HepG2 (cell line): ENCODE data around the gene OVOL2. TPM values are rescaled to one million over a fixed set of nuclear protein-coding genes. Genes with fewer than 3 reads are reported as not detected.

Experiments used
- ATF5 ChIP-seq: sonication (generic); formaldehyde crosslinking; IDR thresholded peaks from 2 replicates; pipeline ENCODE4 v1.4.0; 2020; ENCODE audit warnings: mild to moderate bottlenecking, low read depth, missing genetic modification reagents
- DDIT3 ChIP-seq: sonication (generic); formaldehyde crosslinking; IDR thresholded peaks from 2 replicates; pipeline ENCODE4 v1.4.0; 2020; ENCODE audit warnings: mild to moderate bottlenecking, missing genetic modification reagents
- DNMT3B ChIP-seq: conservative IDR thresholded peaks from 2 replicates; pipeline ENCODE4 v1.6.1; 2016; ENCODE audit warnings: missing biosample characterization, control low read depth
- FOXM1 ChIP-seq: sonication (generic); formaldehyde crosslinking; IDR thresholded peaks from 2 replicates; pipeline ENCODE4 v1.5.0; 2020; ENCODE audit warnings: missing genetic modification reagents
- GABPA ChIP-seq, 2 experiments: IDR thresholded peaks; 2 replicates each; pipeline ENCODE4 v1.6.1; 2011 to 2016; ENCODE audit warnings: low read depth in 2 of 2, low read length in 1 of 2, missing biosample characterization in 1 of 2, missing genetic modification characterization in 1 of 2
- NR2F1 ChIP-seq, 2 experiments: fragments of 450-650 bp in 1 of 2; formaldehyde crosslinking in 1 of 2; IDR thresholded peaks; 2 replicates each; pipeline versions ENCODE4 v1.5.0 to v1.6.1; 2016 to 2020; ENCODE audit warnings: mild to moderate bottlenecking in 1 of 2, missing compliant biosample characterization in 1 of 2, missing genetic modification reagents in 1 of 2, moderate library complexity in 1 of 2
- PITX1 ChIP-seq: sonication (generic); formaldehyde crosslinking; IDR thresholded peaks from 2 replicates; pipeline ENCODE4 v1.5.1; 2020; ENCODE audit warnings: mild to moderate bottlenecking, missing genetic modification reagents
- POLR2A ChIP-seq, 2 experiments: IDR thresholded peaks; 2 replicates each; pipeline ENCODE4 v1.6.1; 2011; ENCODE audit warnings: low read depth in 2 of 2, low read length in 2 of 2, mild to moderate bottlenecking in 1 of 2, moderate library complexity in 1 of 2; ENCODE audit not compliant: insufficient read depth in 1 of 2
- POLR2AphosphoS2 ChIP-seq: IDR thresholded peaks from 2 replicates; pipeline ENCODE4 v1.6.1; 2011; ENCODE audit warnings: low read depth, low read length, improper control_type of control experiment
- RAD21 ChIP-seq: fragments of 450-650 bp; formaldehyde crosslinking; IDR thresholded peaks from 2 replicates; pipeline ENCODE4 v1.5.0; 2020; ENCODE audit warnings: mild to moderate bottlenecking
- RXRA ChIP-seq: sonication (generic); formaldehyde crosslinking; IDR thresholded peaks from 2 replicates; pipeline ENCODE4 v1.5.1; 2020; ENCODE audit warnings: missing genetic modification reagents
- TFDP1 ChIP-seq: IDR thresholded peaks from 2 replicates; pipeline ENCODE4 v1.6.1; 2016; ENCODE audit warnings: missing compliant biosample characterization, missing genetic modification reagents, borderline replicate concordance
- TFDP2 ChIP-seq: sonication (generic); formaldehyde crosslinking; IDR thresholded peaks from 2 replicates; pipeline ENCODE4 v1.4.0; 2020; ENCODE audit warnings: missing genetic modification reagents
- WIZ ChIP-seq: sonication (generic); formaldehyde crosslinking; IDR thresholded peaks from 2 replicates; pipeline ENCODE4 v1.5.1; 2020; ENCODE audit warnings: mild to moderate bottlenecking, missing genetic modification reagents
- ZBTB46 ChIP-seq: sonication (generic); formaldehyde crosslinking; IDR thresholded peaks from 2 replicates; pipeline ENCODE4 v1.4.0; 2020; ENCODE audit warnings: mild to moderate bottlenecking, missing genetic modification reagents, borderline replicate concordance
- ZFY ChIP-seq: sonication (generic); formaldehyde crosslinking; IDR thresholded peaks from 2 replicates; pipeline ENCODE4 v1.4.0; 2020; ENCODE audit warnings: missing genetic modification reagents
- ZKSCAN5 ChIP-seq: sonication (generic); formaldehyde crosslinking; IDR thresholded peaks from 2 replicates; pipeline ENCODE4 v1.5.1; 2020; ENCODE audit warnings: mild to moderate bottlenecking, missing genetic modification reagents
- ZNF256 ChIP-seq: sonication (generic); formaldehyde crosslinking; conservative IDR thresholded peaks from 2 replicates; pipeline ENCODE4 v1.4.0; 2020; ENCODE audit warnings: missing genetic modification reagents
- ZNF468 ChIP-seq: sonication (generic); formaldehyde crosslinking; IDR thresholded peaks from 2 replicates; pipeline ENCODE4 v1.8.0; 2022; ENCODE audit warnings: mild to moderate bottlenecking, moderate library complexity, missing genetic modification reagents
- ZNF546 ChIP-seq: sonication (generic); formaldehyde crosslinking; conservative IDR thresholded peaks from 2 replicates; pipeline ENCODE4 v1.8.1; 2023; ENCODE audit warnings: mild to moderate bottlenecking, missing genetic modification reagents
- ZNF576 ChIP-seq: sonication (generic); formaldehyde crosslinking; IDR thresholded peaks from 2 replicates; pipeline ENCODE4 v1.4.0; 2020; ENCODE audit warnings: mild to moderate bottlenecking, missing genetic modification reagents
- ZNF704 ChIP-seq: sonication (generic); formaldehyde crosslinking; IDR thresholded peaks from 2 replicates; pipeline ENCODE4 v1.8.1; 2023; ENCODE audit warnings: mild to moderate bottlenecking, inconsistent platforms, moderate library complexity, missing genetic modification reagents, borderline replicate concordance
- ZNF766 ChIP-seq: sonication (generic); formaldehyde crosslinking; IDR thresholded peaks from 2 replicates; pipeline ENCODE4 v1.5.0; 2020; ENCODE audit warnings: missing genetic modification reagents, borderline replicate concordance
- ZZZ3 ChIP-seq: sonication (generic); formaldehyde crosslinking; IDR thresholded peaks from 2 replicates; pipeline ENCODE4 v1.4.0; 2020; ENCODE audit warnings: missing genetic modification reagents, mild to moderate bottlenecking, borderline replicate concordance
- polyA plus RNA-seq, 8 experiments: library from polyadenylated mRNA; depleted of rRNA in 3 of 8; stranded (reverse) in 7 of 8; unstranded in 1 of 8; fragments of >200 nt; fragmentation: Illumina TruSeq in 4 of 8; extraction: Trizol in 4 of 8; gene quantifications; 2 replicates each; pipeline versions ENCODE4 v1.2.1 to v1.2.3, GENCODE V29; 2011 to 2016; ENCODE audit warnings: low read depth in 4 of 8, missing spikeins in 1 of 8, mixed read lengths in 1 of 8; ENCODE audit not compliant: insufficient read depth in 1 of 8
- total RNA-seq, 5 experiments: library from RNA; depleted of rRNA; stranded (reverse); fragments of >200 nt; fragmentation: Illumina TruSeq; extraction: Trizol; gene quantifications; 2 replicates each; pipeline ENCODE4 v1.2.3, GENCODE V29; 2016; ENCODE audit warnings: low read depth in 1 of 5

Gene OVOL2
- total and polyA plus RNA-seq, 2 of the 13 experiments (the other 11 are each of a cell fraction or from before 2014, with no cell fraction given): 0.20 to 0.31 TPM

- TF ChIP-seq POLR2A (IDR thresholded peaks at IDR 0.05; ENCODE audit: insufficient read depth in 1 of 2, low read depth in 2 of 2, low read length in 2 of 2): 0 out of 4 replicates have a peak, but pooled peaks of 1 of the 2 experiments have one; percentile 24
- TF ChIP-seq ZNF468: no peak
- TF ChIP-seq GABPA (IDR thresholded peaks at IDR 0.05; ENCODE audit: low read depth, low read length): no peak
- TF ChIP-seq GABPA (CRISPR knock-in tag; IDR thresholded peaks at IDR 0.05; ENCODE audit: low read depth): 0 out of 2 replicates have a peak, but pooled peaks have one; percentile 21
- TF ChIP-seq ZKSCAN5 (CRISPR knock-in tag): no peak
- no peak for TF ChIP-seq FOXM1
- no peak for TF ChIP-seq ZNF576
- TF ChIP-seq ZZZ3 (CRISPR knock-in tag): no peak; the same call in 1 of the 2 replicates
- no peak for TF ChIP-seq POLR2AphosphoS2
- peak; percentile 36; the same call in 1 of the 2 replicates for TF ChIP-seq ZFY
- no peak for TF ChIP-seq ZNF256 (CRISPR knock-in tag)
- TF ChIP-seq TFDP2 (CRISPR knock-in tag): peak; percentile 53; the same call in 1 of the 2 replicates
- no peak for TF ChIP-seq ZNF766 (CRISPR knock-in tag)
- no peak for TF ChIP-seq ATF5 (CRISPR knock-in tag)
- TF ChIP-seq ZBTB46: no peak
- TF ChIP-seq TFDP1 (CRISPR knock-in tag): peak; percentile 64; the same call in 1 of the 2 replicates
- TF ChIP-seq NR2F1 (CRISPR knock-in tag; IDR thresholded peaks at IDR 0.05): peak; percentile 38 to 48; a peak in 1 of 4 replicates
- no peak for TF ChIP-seq ZNF704 (CRISPR knock-in tag)
- no peak for TF ChIP-seq ZNF546 (CRISPR knock-in tag)
- TF ChIP-seq RXRA (CRISPR knock-in tag): no peak; the same call in 1 of the 2 replicates
- no peak for TF ChIP-seq DNMT3B (CRISPR knock-in tag)
- peak; percentile 70; the same call in 1 of the 2 replicates for TF ChIP-seq PITX1 (CRISPR knock-in tag)
- no peak for TF ChIP-seq WIZ (CRISPR knock-in tag)
- no peak for TF ChIP-seq DDIT3 (CRISPR knock-in tag)
- peak; percentile 52 for TF ChIP-seq RAD21 (CRISPR knock-in tag)
Measured at GRCh38 chr20:17985388-17986018, 72.2 kb downstream of the OVOL2 start (continued).
